H1 (cell line): ENCODE measurements around the gene MYCBP2. TPM values are rescaled to one million over a fixed set of nuclear protein-coding genes. Genes with fewer than 3 reads are reported as not detected.

Experiments
- CTCF ChIA-PET: fragments of 300-600 bp; sonication (Branson Sonifier 250); formaldehyde crosslinking; loops from one replicate; lab custom pipeline; 2021; ENCODE audit not compliant: partially characterized antibody; lab: Charles Lee
- POLR2A ChIA-PET: fragments of 300-600 bp; sonication (Branson Sonifier 250); formaldehyde crosslinking; loops from one replicate; lab custom pipeline; 2021; ENCODE audit warnings: inconsistent platforms; ENCODE audit not compliant: partially characterized antibody; lab: Charles Lee
- DNase-seq, 2 experiments: peaks; one replicate each; pipeline versions ENCODE4 v3.0.0 to v3.0.0-alpha.2; 2010 to 2022; ENCODE audit warnings: low spot score in 2 of 2, low read depth in 1 of 2, mixed read lengths in 1 of 2
- FAIRE-seq: peaks from 2 replicates; lab custom pipeline; 2011; peaks lifted over from hg19 to GRCh38; lab: Jason Lieb, UNC
- H2AFZ ChIP-seq: 2 replicates; pipeline ENCODE4 v1.8.1; 2012; ENCODE audit warnings: low read length, inconsistent platforms
- H2AK5ac ChIP-seq: 2 replicates; pipeline ENCODE4 v1.6.1; 2013; ENCODE audit warnings: low read depth, low read length
- H2BK120ac ChIP-seq: replicated peaks from 2 replicates; pipeline ENCODE3; 2013; ENCODE audit warnings: low read depth, low read length, inconsistent platforms
- H2BK12ac ChIP-seq: 2 replicates; pipeline ENCODE4 v1.6.1; 2013; ENCODE audit warnings: low read depth, low read length
- H2BK15ac ChIP-seq: 2 replicates; pipeline ENCODE4 v1.6.1; 2013; ENCODE audit warnings: low read length
- H2BK20ac ChIP-seq: 2 replicates; pipeline ENCODE4 v1.6.1; 2013; ENCODE audit warnings: low read length
- H2BK5ac ChIP-seq: 2 replicates; pipeline ENCODE4 v1.6.1; 2013; ENCODE audit warnings: low read depth, low read length
- H3K14ac ChIP-seq: 2 replicates; pipeline ENCODE4 v1.6.1; 2013; ENCODE audit warnings: inconsistent platforms; ENCODE audit not compliant: insufficient read length
- H3K18ac ChIP-seq: 2 replicates; pipeline ENCODE4 v1.6.1; 2013; ENCODE audit warnings: low read length; ENCODE audit errors: extremely low read depth
- H3K23ac ChIP-seq: 2 replicates; pipeline ENCODE4 v1.6.1; 2013; ENCODE audit warnings: inconsistent platforms; ENCODE audit not compliant: insufficient read length
- H3K23me2 ChIP-seq: 2 replicates; pipeline ENCODE4 v1.6.1; 2013; ENCODE audit warnings: low read depth, low read length
- H3K27ac ChIP-seq: 2 replicates; pipeline ENCODE4 v1.6.1; 2011; ENCODE audit warnings: low read depth, low read length, inconsistent platforms
- H3K27me3 ChIP-seq, 4 experiments: replicated peaks in 1 of 4; 1 replicate in 1 of 4; 2 replicates in 3 of 4; pipeline versions ENCODE4 v1.6.1 to v1.8.1; 2011 to 2013; ENCODE audit warnings: low read length in 3 of 4, mild to moderate bottlenecking in 3 of 4, inconsistent platforms in 2 of 4, mixed read lengths in 2 of 4, moderate library complexity in 1 of 4; ENCODE audit not compliant: control insufficient read depth in 3 of 4, insufficient read depth in 3 of 4; ENCODE audit errors: extremely low read depth in 1 of 4
- H3K36me3 ChIP-seq, 4 experiments: 2 replicates each; pipeline versions ENCODE4 v1.6.1 to v1.8.1; 2011 to 2013; ENCODE audit warnings: mild to moderate bottlenecking in 4 of 4, low read length in 3 of 4, moderate library complexity in 2 of 4, control low read depth in 1 of 4, inconsistent platforms in 1 of 4; ENCODE audit not compliant: insufficient read depth in 4 of 4, control insufficient read depth in 2 of 4
- H3K4ac ChIP-seq: replicated peaks from 2 replicates; pipeline ENCODE3; 2013; ENCODE audit warnings: low read length, low read depth, mixed read lengths, inconsistent platforms; ENCODE audit not compliant: insufficient read length
- H3K4me1 ChIP-seq, 4 experiments: replicated peaks in 1 of 4; 1 replicate in 1 of 4; 2 replicates in 3 of 4; pipeline versions ENCODE4 v1.6.1 to v1.8.1; 2011 to 2013; ENCODE audit warnings: low read length in 3 of 4, inconsistent platforms in 2 of 4, mixed read lengths in 1 of 4; ENCODE audit not compliant: insufficient read depth in 4 of 4, control insufficient read depth in 3 of 4
- H3K4me2 ChIP-seq, 2 experiments: 2 replicates each; pipeline versions ENCODE4 v1.6.1 to v1.8.1; 2011 to 2013; ENCODE audit warnings: low read depth in 2 of 2, low read length in 2 of 2, control low read depth in 1 of 2, inconsistent platforms in 1 of 2, mild to moderate bottlenecking in 1 of 2; ENCODE audit not compliant: insufficient read depth in 1 of 2
- H3K4me3 ChIP-seq, 4 experiments: fragments of 200-600, 300-600 bp in 1 of 4; sonication (generic), shearing (Covaris generic), sonication (Bioruptor Twin) in 1 of 4; 2 replicates each; pipeline versions ENCODE4 v1.5.1 to v1.8.1; 2011 to 2016; ENCODE audit warnings: low read length in 4 of 4, low read depth in 3 of 4, control low read depth in 2 of 4, inconsistent platforms in 2 of 4, mild to moderate bottlenecking in 2 of 4, mixed read lengths in 1 of 4, moderate library complexity in 1 of 4; ENCODE audit not compliant: insufficient read depth in 2 of 4; ENCODE audit errors: extremely low read depth in 1 of 4
- H3K56ac ChIP-seq: replicated peaks from 2 replicates; pipeline ENCODE3; 2013; ENCODE audit warnings: low read depth, mild to moderate bottlenecking, mixed read lengths, low read length, inconsistent platforms; ENCODE audit not compliant: insufficient read length
- H3K79me1 ChIP-seq: 2 replicates; pipeline ENCODE4 v1.6.1; 2013; ENCODE audit warnings: low read depth, low read length, control low read depth
- H3K79me2 ChIP-seq, 2 experiments: 2 replicates each; pipeline versions ENCODE4 v1.6.1 to v1.8.1; 2012 to 2013; ENCODE audit warnings: low read length in 2 of 2, mild to moderate bottlenecking in 2 of 2, inconsistent platforms in 1 of 2; ENCODE audit not compliant: insufficient read depth in 2 of 2, control insufficient read depth in 1 of 2
- H3K9ac ChIP-seq, 4 experiments: replicated peaks in 1 of 4; 1 replicate in 1 of 4; 2 replicates in 3 of 4; pipeline versions ENCODE4 v1.6.1 to v1.8.1; 2011 to 2013; ENCODE audit warnings: low read depth in 3 of 4, low read length in 3 of 4, control low read depth in 2 of 4, mild to moderate bottlenecking in 2 of 4, moderate library complexity in 2 of 4, inconsistent platforms in 1 of 4; ENCODE audit errors: extremely low read depth in 1 of 4
- H3K9me3 ChIP-seq, 2 experiments: 2 replicates each; pipeline versions ENCODE4 v1.6.1 to v1.8.1; 2012 to 2013; ENCODE audit warnings: mild to moderate bottlenecking in 2 of 2, moderate library complexity in 2 of 2, control low read depth in 1 of 2, inconsistent platforms in 1 of 2, low read depth in 1 of 2, low read length in 1 of 2, mixed read lengths in 1 of 2; ENCODE audit not compliant: insufficient read depth in 2 of 2
- H4K20me1 ChIP-seq, 2 experiments: replicated peaks in 1 of 2; 2 replicates each; pipeline versions ENCODE3 to v1.8.1; 2011 to 2013; ENCODE audit warnings: inconsistent platforms in 2 of 2, low read length in 2 of 2, mild to moderate bottlenecking in 1 of 2; ENCODE audit not compliant: insufficient read depth in 2 of 2, control insufficient read depth in 1 of 2
- H4K5ac ChIP-seq: 2 replicates; pipeline ENCODE4 v1.6.1; 2013; ENCODE audit warnings: low read length, low read depth, mixed read lengths, inconsistent platforms; ENCODE audit not compliant: insufficient read length
- H4K8ac ChIP-seq: 2 replicates; pipeline ENCODE4 v1.8.0; 2013; ENCODE audit warnings: mild to moderate bottlenecking, moderate library complexity, low read length, inconsistent platforms; ENCODE audit not compliant: insufficient read depth; ENCODE audit errors: extremely low read depth
- H4K91ac ChIP-seq: replicated peaks from 2 replicates; pipeline ENCODE3; 2013; ENCODE audit warnings: low read length, mixed read lengths, inconsistent platforms; ENCODE audit not compliant: insufficient read length
- ATF2 ChIP-seq: IDR thresholded peaks from 2 replicates; pipeline ENCODE4 v1.6.1; 2012; ENCODE audit warnings: low read length, inconsistent platforms
- GABPA ChIP-seq: IDR thresholded peaks from 2 replicates; pipeline ENCODE4 v1.6.1; 2011; ENCODE audit warnings: mild to moderate bottlenecking, low read length, moderate library complexity, borderline replicate concordance; ENCODE audit not compliant: insufficient read depth
- POLR2A ChIP-seq, 2 experiments: IDR thresholded peaks; 1 replicate in 1 of 2; 2 replicates in 1 of 2; pipeline ENCODE4 v1.6.1; 2011; ENCODE audit warnings: low read depth in 2 of 2, low read length in 2 of 2, mild to moderate bottlenecking in 2 of 2; ENCODE audit errors: control extremely low read depth in 1 of 2
- RAD21 ChIP-seq, 2 experiments: IDR thresholded peaks in 1 of 2; conservative IDR thresholded peaks in 1 of 2; 2 replicates each; pipeline ENCODE4 v1.6.1; 2011; ENCODE audit warnings: low read depth in 2 of 2, low read length in 2 of 2, improper control_type of control experiment in 1 of 2, inconsistent platforms in 1 of 2, mild to moderate bottlenecking in 1 of 2, moderate library complexity in 1 of 2
- SAP30 ChIP-seq: fragments of 300-600 bp; sonication (generic); IDR thresholded peaks from 2 replicates; pipeline ENCODE4 v1.7.1; 2012; ENCODE audit warnings: low read length, moderate library complexity, mild to moderate bottlenecking, inconsistent platforms; ENCODE audit not compliant: insufficient read depth, insufficient replicate concordance
- WGBS, 2 experiments: shearing (Covaris generic) in 1 of 2; methylation state at CpG; one replicate each; pipeline versions ENCODE4 v1.1.6 to v1.1.7; 2013 to 2015; ENCODE audit warnings: low lambda C conversion rate in 2 of 2, mixed read lengths in 2 of 2, inconsistent platforms in 1 of 2, low coverage in 1 of 2, missing lambda C conversion rate in 1 of 2; ENCODE audit not compliant: insufficient replicate concordance in 2 of 2, insufficient coverage in 1 of 2, insufficient read length in 1 of 2; ENCODE audit errors: extremely low coverage in 1 of 2, missing lambda C conversion rate in 1 of 2; 5-methylcytosine and 5-hydroxymethylcytosine counted together
- polyA plus RNA-seq, 7 experiments: library from polyadenylated mRNA; depleted of rRNA in 3 of 7; stranded (reverse) in 5 of 7; unstranded in 2 of 7; fragments of >200 nt in 5 of 7; fragments of 200-250 nt in 2 of 7; gene quantifications; 1 replicate in 5 of 7; 2 replicates in 1 of 7; 4 replicates in 1 of 7; pipeline versions ENCODE4 v1.2.1 to v1.2.3, GENCODE V29; 2011 to 2013; ENCODE audit warnings: missing spikeins in 2 of 7, mixed read lengths in 2 of 7
- total RNA-seq: library from RNA; stranded (reverse); fragmentation: NEBNext Ultra II Directional; extraction: Animal tissue kit (Norgen Biotek cat#: 25700); gene quantifications from 2 replicates; pipeline ENCODE4 v1.2.1, GENCODE V29; 2021

The MYCBP2 gene
- total and polyA plus RNA-seq, 2 of the 8 experiments (the other 6 are each of a cell fraction or from before 2014, with no cell fraction given), result 19.0 to 52.1 TPM

GRCh38 chr13:77350811-77351210 is 23.9 kb upstream of the MYCBP2 start:
- Histone ChIP-seq H3K36me3 (no peaks in the 10 kb centered on the region), H3K23me2 (no peaks in the 10 kb centered on the region; the same call in 1 of the 2 replicates), H3K4ac (no peak overlapping the region), H3K4me1 (no peaks in the 10 kb centered on the region), H2AFZ (no peak overlapping the region), H3K27me3 (no peaks in the 10 kb centered on the region), H3K27ac (no peak overlapping the region), H3K79me2 (no peaks in the 10 kb centered on the region), H2BK20ac (no peak overlapping the region), H3K9ac (no peak overlapping the region), H4K8ac (no peak overlapping the region), H3K4me3 (no peak overlapping the region), H3K4me2 (no peak overlapping the region), H2AK5ac (no peak overlapping the region), H3K56ac (no peak overlapping the region), H4K5ac (no peak overlapping the region), H2BK15ac (no peak overlapping the region), H2BK5ac (no peak overlapping the region), H3K9me3 (no peaks in the 10 kb centered on the region), H2BK120ac (no peak overlapping the region), H3K79me1 (no peaks in the 10 kb centered on the region), H4K91ac (no peak overlapping the region), H2BK12ac (no peak overlapping the region), H3K14ac (no peak overlapping the region), H3K18ac (no peak overlapping the region), H4K20me1 (no peaks in the 10 kb centered on the region), H3K23ac (no peak overlapping the region)
- POLR2A ChIA-PET, result no interaction called here
- 87% methylated on average over 1 of the region's 1 CpG; no CpG with 5 or more reads in 1 of the 2 experiments for WGBS, 2 experiments
- FAIRE-seq (no peak), DNase-seq (no peak)
- CTCF ChIA-PET, result interaction anchor here (0.6 to 1.6 kb wide), 5 partner anchors 14 to 216 kb away, joined by 3 to 7 read pairs (median 3); no protein-coding TSS in a partner anchor
- TF ChIP-seq ATF2 (no peak), POLR2A (IDR thresholded peaks at IDR 0.05; ENCODE audit: control extremely low read depth in 1 of 2, low read depth in 2 of 2, low read length in 2 of 2) (no peak), RAD21 (IDR thresholded peaks at IDR 0.05 in 1 of 2, conservative IDR thresholded peaks at IDR 0.05 in 1 of 2; ENCODE audit: low read depth in 2 of 2, low read length in 2 of 2) (no peak), SAP30 (no peak), GABPA (no peak)
